ENCODE results near the gene LRRC56. TPM values are rescaled to one million over a fixed set of nuclear protein-coding genes. Genes with fewer than 3 reads are reported as not detected.

Gene LRRC56
- total and polyA plus RNA-seq, 2 experiments from 2014 or later, result 0.73 to 0.87 TPM

DNA sequence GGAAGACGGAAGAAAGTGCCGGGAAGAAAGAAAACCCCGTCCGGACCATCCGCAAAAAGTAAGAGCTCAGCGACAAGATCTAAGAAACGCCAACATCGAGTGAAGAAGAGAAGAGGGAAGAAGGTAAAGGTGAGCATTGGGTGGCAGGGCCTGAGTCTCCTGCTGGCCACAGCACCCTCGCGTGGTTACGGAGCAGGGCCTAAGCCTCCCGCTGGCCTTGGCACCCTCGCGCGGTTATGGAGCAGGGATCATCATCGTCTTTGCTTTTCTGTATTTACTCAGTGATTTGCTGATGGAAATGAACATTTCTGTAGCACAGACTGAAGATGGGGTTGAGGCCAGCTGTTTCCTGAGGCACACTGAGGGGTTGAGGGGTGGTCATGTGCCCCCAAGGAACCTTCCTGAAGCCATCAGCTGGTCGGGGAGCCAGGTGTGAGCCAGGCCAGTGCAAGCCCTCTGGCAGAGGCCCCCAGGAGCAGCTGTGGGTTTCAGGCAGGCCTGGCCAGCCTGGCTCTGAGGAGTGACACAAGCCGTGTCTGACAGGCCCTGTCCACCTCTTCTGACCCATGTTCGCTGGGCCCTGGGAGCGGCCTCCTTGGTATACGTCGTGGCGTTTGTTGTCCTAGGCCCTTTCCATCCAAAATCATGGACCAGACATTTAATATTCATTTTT is 64.4 kb downstream of the LRRC56 start (continued):
- TF ChIP-seq ZNF462 (CRISPR knock-in tag; IDR thresholded peaks at IDR 0.05) (no peak), EZH2phosphoT487 (IDR thresholded peaks at IDR 0.05; ENCODE audit: unreplicated experiment) (no peak), NANOG (IDR thresholded peaks at IDR 0.05; ENCODE audit: borderline replicate concordance) (no peak)
- TF ChIP-seq, protein P1, sequence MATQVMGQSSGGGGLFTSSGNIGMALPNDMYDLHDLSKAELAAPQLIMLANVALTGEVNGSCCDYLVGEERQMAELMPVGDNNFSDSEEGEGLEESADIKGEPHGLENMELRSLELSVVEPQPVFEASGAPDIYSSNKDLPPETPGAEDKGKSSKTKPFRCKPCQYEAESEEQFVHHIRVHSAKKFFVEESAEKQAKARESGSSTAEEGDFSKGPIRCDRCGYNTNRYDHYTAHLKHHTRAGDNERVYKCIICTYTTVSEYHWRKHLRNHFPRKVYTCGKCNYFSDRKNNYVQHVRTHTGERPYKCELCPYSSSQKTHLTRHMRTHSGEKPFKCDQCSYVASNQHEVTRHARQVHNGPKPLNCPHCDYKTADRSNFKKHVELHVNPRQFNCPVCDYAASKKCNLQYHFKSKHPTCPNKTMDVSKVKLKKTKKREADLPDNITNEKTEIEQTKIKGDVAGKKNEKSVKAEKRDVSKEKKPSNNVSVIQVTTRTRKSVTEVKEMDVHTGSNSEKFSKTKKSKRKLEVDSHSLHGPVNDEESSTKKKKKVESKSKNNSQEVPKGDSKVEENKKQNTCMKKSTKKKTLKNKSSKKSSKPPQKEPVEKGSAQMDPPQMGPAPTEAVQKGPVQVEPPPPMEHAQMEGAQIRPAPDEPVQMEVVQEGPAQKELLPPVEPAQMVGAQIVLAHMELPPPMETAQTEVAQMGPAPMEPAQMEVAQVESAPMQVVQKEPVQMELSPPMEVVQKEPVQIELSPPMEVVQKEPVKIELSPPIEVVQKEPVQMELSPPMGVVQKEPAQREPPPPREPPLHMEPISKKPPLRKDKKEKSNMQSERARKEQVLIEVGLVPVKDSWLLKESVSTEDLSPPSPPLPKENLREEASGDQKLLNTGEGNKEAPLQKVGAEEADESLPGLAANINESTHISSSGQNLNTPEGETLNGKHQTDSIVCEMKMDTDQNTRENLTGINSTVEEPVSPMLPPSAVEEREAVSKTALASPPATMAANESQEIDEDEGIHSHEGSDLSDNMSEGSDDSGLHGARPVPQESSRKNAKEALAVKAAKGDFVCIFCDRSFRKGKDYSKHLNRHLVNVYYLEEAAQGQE (IDR thresholded peaks at IDR 0.05; ENCODE audit: unreplicated experiment), result no peak

DNA sequence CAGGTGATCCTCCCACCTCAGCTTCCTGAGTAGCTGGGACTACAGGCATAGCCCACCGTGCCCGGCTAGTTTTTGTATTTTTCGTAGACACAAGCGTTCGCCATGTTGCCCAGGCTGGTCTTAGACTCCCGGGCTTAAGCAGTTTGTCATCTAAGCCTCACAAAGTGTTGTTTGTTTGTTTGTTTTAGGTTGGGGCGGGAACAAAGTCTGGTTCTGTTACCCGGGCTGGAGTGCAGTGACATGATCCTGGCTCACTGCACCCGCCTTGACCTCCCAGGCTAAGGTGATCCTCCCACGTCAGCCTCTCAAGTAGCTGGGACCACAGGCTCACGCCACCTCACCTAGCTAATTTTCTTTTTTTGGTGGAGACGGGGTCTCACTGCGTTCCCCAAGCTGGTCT is 65.8 kb downstream of the LRRC56 start:
- no peak overlapping the region for H3K4me3 Mint-ChIP-seq
- TF ChIP-seq EZH2phosphoT487 (IDR thresholded peaks at IDR 0.05; ENCODE audit: unreplicated experiment) (peak; percentile 8), ZNF462 (CRISPR knock-in tag; IDR thresholded peaks at IDR 0.05) (no peak)

More for the DNA sequence above, 65.8 kb downstream of the LRRC56 start:
- peaks cover 62% of the 10 kb centered on the region for H3K36me3 Mint-ChIP-seq (ENCODE audit: low read depth)
- H3K4me1 ChIP-seq (ENCODE audit: insufficient read depth), result no peaks in the 10 kb centered on the region
- peaks cover 46% of the 10 kb centered on the region for H3K36me3 ChIP-seq (ENCODE audit: insufficient read depth)
- H3K27me3 ChIP-seq (ENCODE audit: insufficient read depth), result no peaks in the 10 kb centered on the region
- H3K27me3 Mint-ChIP-seq (ENCODE audit: insufficient read depth, low read depth, poor library complexity), result peaks cover 8% of the 10 kb centered on the region
- H3K79me2 ChIP-seq (replicated peaks; ENCODE audit: insufficient read depth), result peaks cover 4% of the 10 kb centered on the region; the same call in 1 of the 2 replicates
- no peak overlapping the region for H3K4me2 ChIP-seq
- H4K20me1 ChIP-seq (replicated peaks; ENCODE audit: insufficient read depth), result peaks cover 5% of the 10 kb centered on the region; the same call in 1 of the 2 replicates
- no peak overlapping the region for H2AFZ ChIP-seq
- no peak overlapping the region for H3K27ac Mint-ChIP-seq
- no peaks in the 10 kb centered on the region for H3K9me3 Mint-ChIP-seq
- H3K9me2 ChIP-seq (ENCODE audit: insufficient read depth), result no peaks in the 10 kb centered on the region
- H3K4me3 ChIP-seq, result no peak overlapping the region
- no peak overlapping the region for H3K27ac ChIP-seq (ENCODE audit: low read depth)
- no peak for ATAC-seq
- no peaks in the 10 kb centered on the region; the same call in 2 of the 3 replicates for H3K4me1 Mint-ChIP-seq
- no peak for DNase-seq (ENCODE audit: low spot score)
- H3F3A ChIP-seq (replicated peaks; ENCODE audit: low read depth), result peaks cover 20% of the 10 kb centered on the region; the same call in 1 of the 2 replicates

Measured in GM23338 (cell line).